ENCODE measurements around the gene METAP1D.

DNA sequence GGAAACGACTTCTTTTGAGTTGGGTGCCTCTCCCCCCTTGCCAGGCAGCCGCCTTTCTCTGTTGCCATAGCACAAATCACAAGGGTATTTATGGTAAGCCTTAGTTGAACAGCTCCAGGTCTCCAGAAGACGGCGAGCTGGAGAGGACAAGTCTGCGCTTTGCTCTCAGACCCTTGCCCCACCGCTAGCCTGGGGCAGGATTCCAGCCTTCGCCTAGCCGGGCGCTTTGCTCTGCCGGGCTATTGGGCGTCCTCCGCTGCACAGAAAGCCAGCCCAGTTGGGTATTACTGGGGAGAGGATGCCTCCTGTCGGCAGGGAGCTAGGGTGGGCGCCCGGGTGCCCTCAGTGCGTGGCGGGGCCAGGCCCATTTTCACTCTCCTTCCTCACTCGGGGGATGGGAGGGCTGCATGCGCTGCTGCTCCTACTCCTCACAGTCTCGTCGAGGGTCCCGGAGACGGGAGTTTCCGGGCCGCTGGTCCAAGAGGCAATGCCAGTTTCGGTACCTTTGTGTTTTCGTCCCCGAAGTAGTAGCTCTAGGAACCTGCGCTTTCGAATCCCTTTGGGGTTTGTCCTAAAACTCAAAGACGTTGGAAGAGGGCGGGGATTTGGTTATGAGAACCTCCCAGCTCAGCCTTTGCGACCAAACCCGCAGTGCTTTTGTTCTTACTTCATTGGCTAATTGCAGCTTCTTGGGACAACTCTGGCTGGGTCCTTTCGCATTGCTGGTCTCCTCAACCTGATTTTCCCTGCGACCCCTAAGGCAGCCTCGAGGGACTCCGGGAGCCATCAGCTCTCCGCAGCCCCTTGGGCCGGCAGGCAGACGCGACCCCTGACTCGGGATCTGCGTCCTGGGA, 106.6 kb downstream of the METAP1D start:
- TF ChIP-seq CTCF (conservative IDR thresholded peaks at IDR 0.05; ENCODE audit: low read depth, low read length) (peak; percentile 66), CEBPB (IDR thresholded peaks at IDR 0.05; ENCODE audit: low read depth, low read length) (no peak), POLR2A (IDR thresholded peaks at IDR 0.05; ENCODE audit: low read depth, low read length) (no peak), MAZ (IDR thresholded peaks at IDR 0.05; ENCODE audit: borderline replicate concordance, low read depth, low read length) (no peak; the same call in 1 of the 2 replicates), FOS (IDR thresholded peaks at IDR 0.05; ENCODE audit: low read depth, low read length) (no peak)
